Right atrium auricular region (tissue), 2 donors: ENCODE measurements around the gene COQ8A. TPM values are rescaled to one million over a fixed set of nuclear protein-coding genes. Genes with fewer than 3 reads are reported as not detected.

Experiments
- DNase-seq: peaks from one replicate; pipeline ENCODE4 v3.0.0-alpha.2; 2019; ENCODE audit warnings: low spot score
- H3K27ac ChIP-seq, 2 donors: fragments of 200-600 bp; sonication (generic); 1 replicate in 1 of 2; 2 replicates in 1 of 2; pipeline ENCODE4 v1.5.1; 2016 to 2019
- H3K27me3 ChIP-seq, 2 donors: fragments of 200-600 bp; sonication (generic); one replicate each; pipeline versions ENCODE4 v1.5.1 to v1.6.0; 2017 to 2019
- H3K36me3 ChIP-seq: fragments of 200-600 bp; sonication (generic); one replicate; pipeline ENCODE4 v1.5.1; 2016
- H3K4me1 ChIP-seq, 2 donors: fragments of 200-600 bp; sonication (generic); one replicate each; pipeline versions ENCODE4 v1.5.1 to v1.6.0; 2017 to 2019
- H3K4me3 ChIP-seq, 2 donors: fragments of 200-600 bp; sonication (generic); 1 replicate in 1 of 2; 2 replicates in 1 of 2; pipeline ENCODE4 v1.5.1; 2017 to 2019; ENCODE audit warnings: mild to moderate bottlenecking in 1 of 2, moderate library complexity in 1 of 2
- H3K9me3 ChIP-seq, 2 donors: fragments of 200-600 bp; sonication (generic); one replicate each; pipeline ENCODE4 v1.5.1; 2019
- CTCF ChIP-seq, 2 donors: fragments of 200-600 bp; sonication (generic); IDR thresholded peaks; one replicate each; pipeline ENCODE4 v1.5.1; 2019; ENCODE audit warnings: antibody characterized with exemption in 2 of 2
- total RNA-seq, 2 donors: library from RNA; depleted of rRNA; stranded (reverse); fragments of >200 nt; gene quantifications; one replicate each; pipeline ENCODE4 v1.1.0, GENCODE V29; 2016

COQ8A gene
- total RNA-seq, 2 donors from 2014 or later = 158 to 253 TPM

- Histone ChIP-seq H3K4me1 (no peaks in the 10 kb centered on the region), H3K27me3 (no peaks in the 10 kb centered on the region), H3K27ac (no peak overlapping the region), H3K4me3 (no peak overlapping the region), H3K9me3 (no peaks in the 10 kb centered on the region), H3K36me3 (peaks cover 21% of the 10 kb centered on the region)
- TF ChIP-seq CTCF (IDR thresholded peaks at IDR 0.05) = no peak
- DNase-seq = no peak
These were observed 62.5 kb downstream of the COQ8A start for GRCh38 chr1:227002531-227003049.

- Histone ChIP-seq H3K27ac (no peak overlapping the region), H3K9me3 (no peaks in the 10 kb centered on the region), H3K36me3 (peaks cover 21% of the 10 kb centered on the region), H3K27me3 (no peaks in the 10 kb centered on the region), H3K4me1 (no peaks in the 10 kb centered on the region), H3K4me3 (no peak overlapping the region)
- no peak for DNase-seq
- no peak for TF ChIP-seq CTCF (IDR thresholded peaks at IDR 0.05)
These were observed 63.1 kb downstream of the COQ8A start for GRCh38 chr1:227003165-227003564.

- DNase-seq = no peak
- no peak overlapping the region for H3K27ac ChIP-seq
- no peaks in the 10 kb centered on the region for H3K4me1 ChIP-seq
- TF ChIP-seq CTCF (IDR thresholded peaks at IDR 0.05) = no peak
- H3K4me3 ChIP-seq = no peak overlapping the region
- peaks cover 21% of the 10 kb centered on the region for H3K36me3 ChIP-seq
- no peaks in the 10 kb centered on the region for H3K9me3 ChIP-seq
- no peaks in the 10 kb centered on the region for H3K27me3 ChIP-seq
These were observed 64.7 kb downstream of the COQ8A start for GRCh38 chr1:227004796-227005195.

GRCh38 chr1:227006226-227006796 is 66.2 kb downstream of the COQ8A start:
- H3K4me1 ChIP-seq = no peaks in the 10 kb centered on the region
- H3K4me3 ChIP-seq = no peak overlapping the region
- DNase-seq = no peak
- H3K36me3 ChIP-seq = peaks cover 26% of the 10 kb centered on the region
- TF ChIP-seq CTCF (IDR thresholded peaks at IDR 0.05) = no peak
- no peak overlapping the region for H3K27ac ChIP-seq
- H3K27me3 ChIP-seq = no peaks in the 10 kb centered on the region
- H3K9me3 ChIP-seq = no peaks in the 10 kb centered on the region

GRCh38 chr1:227009937-227010336 is 69.8 kb downstream of the COQ8A start:
- Histone ChIP-seq H3K36me3 (peaks cover 5% of the 10 kb centered on the region), H3K27me3 (no peaks in the 10 kb centered on the region)
- no peak for TF ChIP-seq CTCF (IDR thresholded peaks at IDR 0.05)

GRCh38 chr1:227010645-227011044 is 70.6 kb downstream of the COQ8A start:
- Histone ChIP-seq H3K4me1 (no peaks in the 10 kb centered on the region), H3K27me3 (no peaks in the 10 kb centered on the region), H3K36me3 (peaks cover 11% of the 10 kb centered on the region), H3K4me3 (no peak overlapping the region), H3K27ac (no peak overlapping the region), H3K9me3 (no peaks in the 10 kb centered on the region)
- TF ChIP-seq CTCF (IDR thresholded peaks at IDR 0.05) = no peak
- DNase-seq = no peak

More at GRCh38 chr1:227009937-227010336, 69.8 kb downstream of the COQ8A start:
- no peak overlapping the region for H3K4me3 ChIP-seq
- no peak for DNase-seq
- H3K9me3 ChIP-seq = no peaks in the 10 kb centered on the region
- H3K27ac ChIP-seq = no peak overlapping the region
- H3K4me1 ChIP-seq = no peaks in the 10 kb centered on the region
